ENCODE data around the gene NTSR2.
"Not testable (repeated sequence)": the region's sequence is repeated elsewhere in the genome, so short reads cannot be mapped to it uniquely, and the experiment has no call there.

Gene NTSR2

GRCh38 chr2:11679486-11680181, 9.6 kb upstream of the NTSR2 start:
- DNase-seq: no peak

GRCh38 chr2:11679016-11679415, 9.0 kb upstream of the NTSR2 start:
- DNase-seq: no peak

- no peak for DNase-seq
Measured at GRCh38 chr2:11678306-11678960, 8.4 kb upstream of the NTSR2 start.

GRCh38 chr2:11677136-11678055, 7.4 kb upstream of the NTSR2 start:
- DNase-seq: no peak

GRCh38 chr2:11676640-11677039, 6.6 kb upstream of the NTSR2 start:
- DNase-seq: no peak

GRCh38 chr2:11675423-11676112, 5.6 kb upstream of the NTSR2 start:
- DNase-seq: no peak

GRCh38 chr2:11674983-11675382, 5.0 kb upstream of the NTSR2 start:
- DNase-seq: no peak

GRCh38 chr2:11672407-11672806, 2.4 kb upstream of the NTSR2 start:
- no peak for DNase-seq

- DNase-seq: no peak
Measured at GRCh38 chr2:11667866-11668637, 1.9 kb downstream of the NTSR2 start.

GRCh38 chr2:11667194-11667593, 2.8 kb downstream of the NTSR2 start:
- no peak for DNase-seq

GRCh38 chr2:11665510-11666362, 4.3 kb downstream of the NTSR2 start:
- no peak for DNase-seq

GRCh38 chr2:11665028-11665427, 5.0 kb downstream of the NTSR2 start:
- no peak for DNase-seq

- no peak for DNase-seq
Measured at GRCh38 chr2:11663427-11663826, 6.6 kb downstream of the NTSR2 start.

- DNase-seq: no peak
Measured at GRCh38 chr2:11662882-11663281, 7.1 kb downstream of the NTSR2 start.

GRCh38 chr2:11661891-11662435, 8.0 kb downstream of the NTSR2 start:
- no peak for DNase-seq

GRCh38 chr2:11660396-11660795, 9.6 kb downstream of the NTSR2 start:
- not testable (repeated sequence) for DNase-seq

- DNase-seq: no peak
Measured at GRCh38 chr2:11659851-11660250, 10.1 kb downstream of the NTSR2 start.

- DNase-seq: no peak
Measured at GRCh38 chr2:11659115-11659475, 10.9 kb downstream of the NTSR2 start.

GRCh38 chr2:11658208-11659114, 11.5 kb downstream of the NTSR2 start:
- peak; percentile 6 for DNase-seq

- DNase-seq: no peak
Measured at GRCh38 chr2:11657646-11658045, 12.3 kb downstream of the NTSR2 start.
